Measurements from ENCODE around the gene XXYLT1. TPM values are rescaled to one million over a fixed set of nuclear protein-coding genes. Genes with fewer than 3 reads are reported as not detected.

XXYLT1 gene
- total RNA-seq, 1 donor from 2014 or later: 22.3 TPM

GRCh38 chr3:195073866-195074860 lies 196.8 kb downstream of the XXYLT1 start:
- Mint-ChIP-seq H3K27ac (ENCODE audit: unreplicated experiment) (no peak overlapping the region), H3K27me3 (ENCODE audit: unreplicated experiment) (peaks cover 15% of the 10 kb centered on the region), H3K4me1 (ENCODE audit: low read depth, unreplicated experiment) (peaks cover 18% of the 10 kb centered on the region), H3K36me3 (ENCODE audit: unreplicated experiment) (no peaks in the 10 kb centered on the region), H3K4me3 (ENCODE audit: unreplicated experiment) (no peak overlapping the region), H3K9me3 (ENCODE audit: unreplicated experiment) (peaks cover 13% of the 10 kb centered on the region)
- TF ChIP-seq CTCF (IDR thresholded peaks at IDR 0.05; ENCODE audit: partially characterized antibody, unreplicated experiment): no peak
- DNase-seq: no peak

- H3K27ac Mint-ChIP-seq (ENCODE audit: unreplicated experiment): no peak overlapping the region
- H3K9me3 Mint-ChIP-seq (ENCODE audit: unreplicated experiment): peaks cover 9% of the 10 kb centered on the region
- peaks cover 9% of the 10 kb centered on the region for H3K4me1 Mint-ChIP-seq (ENCODE audit: low read depth, unreplicated experiment)
- peaks cover 8% of the 10 kb centered on the region for H3K27me3 Mint-ChIP-seq (ENCODE audit: unreplicated experiment)
- no peak for TF ChIP-seq CTCF (IDR thresholded peaks at IDR 0.05; ENCODE audit: partially characterized antibody, unreplicated experiment)
- DNase-seq: no peak
- H3K36me3 Mint-ChIP-seq (ENCODE audit: unreplicated experiment): no peaks in the 10 kb centered on the region
- H3K4me3 Mint-ChIP-seq (ENCODE audit: unreplicated experiment): no peak overlapping the region
Measured at GRCh38 chr3:195072916-195073564, 197.9 kb downstream of the XXYLT1 start.

- no peak for TF ChIP-seq CTCF (IDR thresholded peaks at IDR 0.05; ENCODE audit: partially characterized antibody, unreplicated experiment)
- DNase-seq: no peak
- Mint-ChIP-seq H3K36me3 (ENCODE audit: unreplicated experiment) (no peaks in the 10 kb centered on the region), H3K4me3 (ENCODE audit: unreplicated experiment) (no peak overlapping the region), H3K4me1 (ENCODE audit: low read depth, unreplicated experiment) (peaks cover 5% of the 10 kb centered on the region), H3K9me3 (ENCODE audit: unreplicated experiment) (peaks cover 8% of the 10 kb centered on the region), H3K27me3 (ENCODE audit: unreplicated experiment) (peaks cover 6% of the 10 kb centered on the region), H3K27ac (ENCODE audit: unreplicated experiment) (no peak overlapping the region)
Measured at GRCh38 chr3:195071916-195072820, 198.8 kb downstream of the XXYLT1 start.

GRCh38 chr3:195071011-195071728 lies 199.8 kb downstream of the XXYLT1 start:
- no peak overlapping the region for H3K4me3 Mint-ChIP-seq (ENCODE audit: unreplicated experiment)
- peaks cover 6% of the 10 kb centered on the region for H3K36me3 Mint-ChIP-seq (ENCODE audit: unreplicated experiment)
- no peak overlapping the region for H3K27ac Mint-ChIP-seq (ENCODE audit: unreplicated experiment)
- H3K9me3 Mint-ChIP-seq (ENCODE audit: unreplicated experiment): peaks cover 6% of the 10 kb centered on the region
- no peak for TF ChIP-seq CTCF (IDR thresholded peaks at IDR 0.05; ENCODE audit: partially characterized antibody, unreplicated experiment)
- no peak for DNase-seq
- no peaks in the 10 kb centered on the region for H3K4me1 Mint-ChIP-seq (ENCODE audit: low read depth, unreplicated experiment)
- peaks cover 2% of the 10 kb centered on the region for H3K27me3 Mint-ChIP-seq (ENCODE audit: unreplicated experiment)

Data from glutamatergic neuron (in vitro differentiated cells).